ENCODE measurements around the gene NCSTN. TPM values are rescaled to one million over a fixed set of nuclear protein-coding genes. Genes with fewer than 3 reads are reported as not detected.

The NCSTN gene
- total and polyA plus RNA-seq, 8 donors = 90.7 to 125 (median 115) TPM

DNA sequence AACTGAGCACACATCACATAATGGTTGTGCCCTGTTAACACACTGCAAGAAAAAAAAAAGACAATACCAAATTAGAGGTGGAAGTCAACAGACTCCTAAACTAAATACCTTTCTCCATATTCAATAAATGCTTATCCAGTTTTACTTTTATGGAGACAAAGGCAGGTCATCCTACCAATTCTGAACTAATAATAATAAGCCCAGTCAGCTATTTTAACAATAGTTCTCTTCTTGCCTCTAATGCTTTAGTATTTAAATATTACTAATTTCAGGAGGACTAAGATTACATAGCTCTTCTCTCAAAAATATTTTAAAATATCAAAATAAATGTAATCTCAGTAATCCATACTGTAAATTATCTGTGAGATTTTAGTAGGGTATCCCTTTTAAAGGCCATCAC, 10.7 kb upstream of the NCSTN start:
- ATAC-seq (no peak), DNase-seq (no peak)
- Histone ChIP-seq H3K4me3 (no peak overlapping the region), H3K27me3 (no peaks in the 10 kb centered on the region), H3K9me3 (no peaks in the 10 kb centered on the region), H3K27ac (no peak overlapping the region), H3K4me1 (peaks cover 0 to 1% of the 10 kb centered on the region in 2 donors), H3K36me3 (peaks cover 0 to 98% of the 10 kb centered on the region in 2 donors)
- TF ChIP-seq, protein P1, sequence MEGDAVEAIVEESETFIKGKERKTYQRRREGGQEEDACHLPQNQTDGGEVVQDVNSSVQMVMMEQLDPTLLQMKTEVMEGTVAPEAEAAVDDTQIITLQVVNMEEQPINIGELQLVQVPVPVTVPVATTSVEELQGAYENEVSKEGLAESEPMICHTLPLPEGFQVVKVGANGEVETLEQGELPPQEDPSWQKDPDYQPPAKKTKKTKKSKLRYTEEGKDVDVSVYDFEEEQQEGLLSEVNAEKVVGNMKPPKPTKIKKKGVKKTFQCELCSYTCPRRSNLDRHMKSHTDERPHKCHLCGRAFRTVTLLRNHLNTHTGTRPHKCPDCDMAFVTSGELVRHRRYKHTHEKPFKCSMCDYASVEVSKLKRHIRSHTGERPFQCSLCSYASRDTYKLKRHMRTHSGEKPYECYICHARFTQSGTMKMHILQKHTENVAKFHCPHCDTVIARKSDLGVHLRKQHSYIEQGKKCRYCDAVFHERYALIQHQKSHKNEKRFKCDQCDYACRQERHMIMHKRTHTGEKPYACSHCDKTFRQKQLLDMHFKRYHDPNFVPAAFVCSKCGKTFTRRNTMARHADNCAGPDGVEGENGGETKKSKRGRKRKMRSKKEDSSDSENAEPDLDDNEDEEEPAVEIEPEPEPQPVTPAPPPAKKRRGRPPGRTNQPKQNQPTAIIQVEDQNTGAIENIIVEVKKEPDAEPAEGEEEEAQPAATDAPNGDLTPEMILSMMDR (IDR thresholded peaks at IDR 0.05) = no peak
- intact Hi-C loops (cut with DNase I) = no loop called here

DNA sequence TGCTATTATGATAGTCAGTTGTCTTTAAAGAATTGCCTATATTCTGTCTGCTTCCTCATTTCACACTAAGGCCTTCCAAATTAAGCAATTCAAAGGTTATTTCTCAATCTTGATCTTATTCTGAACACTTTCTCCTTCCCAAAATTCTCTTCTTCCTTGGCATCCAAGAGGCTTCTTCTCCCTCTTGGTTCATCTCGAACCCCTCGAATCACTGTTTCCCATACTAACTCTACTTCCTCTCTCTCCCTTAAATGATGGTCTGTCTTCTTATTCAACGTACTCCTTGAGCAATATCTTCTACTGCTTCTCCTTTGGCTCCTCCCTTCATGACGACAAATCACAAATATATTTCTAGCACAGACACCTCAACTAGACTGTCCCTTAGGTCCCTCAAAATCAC, 4.6 kb upstream of the NCSTN start:
- intact Hi-C loops (cut with DNase I) = no loop called here
- no peak overlapping the region for H3K4me3 ChIP-seq
- peaks cover 0 to 62% of the 10 kb centered on the region in 2 donors for H3K36me3 ChIP-seq
- H3K9me3 ChIP-seq = no peaks in the 10 kb centered on the region
- DNase-seq (no peak), ATAC-seq (no peak)
- no peaks in the 10 kb centered on the region for H3K27me3 ChIP-seq
- H3K27ac ChIP-seq = peak overlapping the region in 1 of 2 donors; percentile 57
- peaks cover 11 to 48% of the 10 kb centered on the region in 2 donors for H3K4me1 ChIP-seq
- TF ChIP-seq, protein P1 (IDR thresholded peaks at IDR 0.05) = no peak

GRCh38 chr1:160340146-160340545, 3.0 kb upstream of the NCSTN start:
- H3K4me3 ChIP-seq = no peak overlapping the region
- H3K27ac ChIP-seq = peak overlapping the region in 1 of 2 donors; percentile 57
- H3K4me1 ChIP-seq = peaks cover 15 to 63% of the 10 kb centered on the region in 2 donors
- DNase-seq = no peak
- H3K27me3 ChIP-seq = no peaks in the 10 kb centered on the region
- TF ChIP-seq, protein P1 (IDR thresholded peaks at IDR 0.05) = no peak
- intact Hi-C loops (cut with DNase I) = no loop called here
- no peak for ATAC-seq
- no peaks in the 10 kb centered on the region for H3K9me3 ChIP-seq
- peaks cover 0 to 49% of the 10 kb centered on the region in 2 donors for H3K36me3 ChIP-seq

- Histone ChIP-seq H3K9me3 (no peaks in the 10 kb centered on the region), H3K27ac (peak overlapping the region in 1 of 2 donors; percentile 21), H3K27me3 (no peaks in the 10 kb centered on the region), H3K4me1 (peaks cover 15 to 70% of the 10 kb centered on the region in 2 donors), H3K4me3 (peak overlapping the region in 1 of 2 donors; percentile 93), H3K36me3 (peaks cover 0 to 49% of the 10 kb centered on the region in 2 donors)
- ATAC-seq (no peak), DNase-seq (no peak)
- intact Hi-C loops (cut with DNase I) = no loop called here
- TF ChIP-seq, protein P1 (IDR thresholded peaks at IDR 0.05) = no peak
These were observed 2.3 kb upstream of the NCSTN start for GRCh38 chr1:160340866-160341265.

GRCh38 chr1:160342526-160342925, 657 bp upstream of the NCSTN start:
- H3K9me3 ChIP-seq = no peaks in the 10 kb centered on the region
- H3K4me1 ChIP-seq = peaks cover 15 to 86% of the 10 kb centered on the region in 2 donors
- peak overlapping the region; percentile 88 to 89 for H3K27ac ChIP-seq
- no peaks in the 10 kb centered on the region for H3K27me3 ChIP-seq
- peak overlapping the region; percentile 77 to 93 for H3K4me3 ChIP-seq
- H3K36me3 ChIP-seq = peaks cover 0 to 49% of the 10 kb centered on the region in 2 donors
- DNase-seq (peak in 1 of 4 donors; percentile 24), ATAC-seq (peak; percentile 25)
- intact Hi-C loops (cut with DNase I) = no loop called here
- TF ChIP-seq, protein P1 (IDR thresholded peaks at IDR 0.05) = no peak
